Measurements from ENCODE around the gene SETD1A.

SETD1A gene

GRCh38 chr16:31022544-31023251, 65.1 kb downstream of the SETD1A start:
- ATAC-seq, result no peak
- DNase-seq, result no peak

GRCh38 chr16:31023252-31023602, 65.7 kb downstream of the SETD1A start:
- DNase-seq (no peak), ATAC-seq (no peak)

- DNase-seq, result no peak
- no peak for ATAC-seq
Observed at GRCh38 chr16:31023627-31024226, 66.2 kb downstream of the SETD1A start.

- ATAC-seq, result no peak
- no peak for DNase-seq
Observed at GRCh38 chr16:31025339-31025738, 67.8 kb downstream of the SETD1A start.

GRCh38 chr16:31029272-31029671, 71.7 kb downstream of the SETD1A start:
- ATAC-seq (no peak), DNase-seq (no peak)

- DNase-seq (no peak), ATAC-seq (no peak)
Observed at GRCh38 chr16:31031276-31031675, 73.7 kb downstream of the SETD1A start.

GRCh38 chr16:31032736-31033708, 75.5 kb downstream of the SETD1A start, which contains the start of gene STX4:
STX4 (plus strand) TSS chr16:31033558; CDS start chr16:31033806, 248 bp downstream.
- DNase-seq (peak; percentile 99), ATAC-seq (peak; percentile 86)

GRCh38 chr16:31033709-31034492, 76.3 kb downstream of the SETD1A start:
- DNase-seq (peak; percentile 94), ATAC-seq (peak; percentile 55)
